Germinal center (tissue), 1 donor: Measurements from ENCODE around the gene BLTP1.

Experiments
- DNase-seq: peaks from one replicate; pipeline ENCODE4 v3.0.0; 2012; ENCODE audit warnings: mixed read lengths, low spot score

BLTP1 gene

DNA sequence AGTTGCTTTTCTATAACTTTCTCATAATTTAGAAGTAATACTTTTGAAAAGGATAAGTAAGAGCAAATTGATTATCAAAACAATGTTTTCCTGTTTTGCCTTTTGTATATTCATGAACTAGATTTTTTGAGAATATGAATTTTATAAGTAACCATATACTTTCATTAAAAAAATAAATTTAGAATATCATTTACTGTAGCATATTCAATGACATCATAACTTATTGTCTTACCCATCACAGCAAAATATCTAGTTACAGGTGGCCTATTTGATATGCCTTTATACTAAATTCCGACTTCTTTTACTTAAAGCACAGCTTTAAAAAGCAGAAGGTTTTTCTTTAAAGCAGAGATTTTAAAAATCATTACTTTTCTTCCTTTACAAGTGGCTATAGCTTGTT is 20.1 kb downstream of the BLTP1 start:
- DNase-seq, result no peak

DNA sequence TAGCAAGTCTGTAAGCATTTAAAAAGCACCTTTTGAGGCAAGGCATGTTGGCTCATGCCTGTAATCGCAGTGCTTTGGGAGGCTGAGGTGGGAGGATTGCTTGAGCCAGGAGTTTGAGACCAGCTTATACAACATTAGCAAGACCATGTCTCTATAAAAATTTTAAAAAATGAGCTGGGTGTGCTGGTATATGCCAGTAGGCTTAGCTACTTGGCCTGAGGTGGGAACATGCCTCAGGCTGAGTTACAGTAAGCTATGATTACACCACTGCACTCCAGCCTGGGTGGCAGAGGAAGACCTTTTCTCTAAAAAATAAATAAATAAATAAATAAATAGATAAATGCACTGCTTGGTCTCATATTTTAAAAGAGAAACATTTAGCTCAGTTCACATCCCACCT is 26.8 kb downstream of the BLTP1 start:
- no peak for DNase-seq

DNA sequence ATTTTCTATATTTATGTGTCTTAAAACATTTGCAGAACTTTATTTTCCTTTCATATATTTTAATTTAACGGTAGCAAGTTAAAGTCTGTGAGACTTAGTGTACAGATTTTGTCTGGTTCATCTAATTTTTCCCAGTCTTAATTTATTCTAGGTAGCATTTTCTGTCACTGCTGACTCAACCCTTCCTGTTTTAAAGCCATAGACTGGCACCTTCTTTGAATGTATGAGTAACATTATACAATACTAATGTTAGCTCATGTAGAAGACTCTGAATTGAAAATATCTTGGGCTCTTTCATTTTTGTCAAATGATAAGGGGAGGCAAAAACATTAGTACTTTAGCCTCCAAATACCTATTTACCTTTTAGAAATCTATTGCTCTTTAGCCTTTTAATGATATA is 43.6 kb downstream of the BLTP1 start:
- no peak for DNase-seq
